GM18526 (cell line): ENCODE data around the gene GADD45A.
A peak's percentile ranks its signal among the peaks of the same experiment; 100 is the strongest.

Experiments used
- POLR2A ChIP-seq: IDR thresholded peaks from 3 replicates; pipeline ENCODE4 v1.6.1; 2011; ENCODE audit not compliant: insufficient read length; ENCODE audit errors: extremely low read depth

GADD45A gene

GRCh38 chr1:67685067-67685557 lies at the start of gene GADD45A:
Gene GADD45A (plus strand): TSS chr1:67685201. CDS start chr1:67685495, 294 bp downstream.
- TF ChIP-seq POLR2A, result peak; percentile 100

- TF ChIP-seq POLR2A, result no peak
Observed at GRCh38 chr1:67636146-67636545, 48.9 kb upstream of the GADD45A start.

DNA sequence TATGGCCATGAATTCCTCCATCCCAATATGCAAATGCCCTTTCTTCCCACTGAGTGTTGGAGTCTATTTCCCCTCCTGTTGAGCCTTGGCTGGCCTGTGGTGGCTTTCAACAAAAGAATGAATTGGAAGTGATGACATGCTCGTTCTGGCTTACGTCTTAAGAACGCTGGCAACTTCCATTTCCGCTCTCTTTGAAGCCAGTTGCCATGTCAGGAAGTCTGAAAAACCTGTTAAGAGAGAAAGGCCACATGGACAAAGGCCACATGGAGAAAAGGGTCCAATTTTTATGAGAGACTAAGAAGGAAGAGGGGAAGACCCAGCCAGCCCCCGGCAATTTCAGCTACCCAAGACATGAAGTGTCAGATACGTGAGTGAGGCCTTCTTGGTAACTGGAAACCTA lies 45.6 kb upstream of the GADD45A start:
- TF ChIP-seq POLR2A, result no peak

GRCh38 chr1:67642629-67643028 lies 42.4 kb upstream of the GADD45A start:
- no peak for TF ChIP-seq POLR2A

GRCh38 chr1:67644566-67644965 lies 40.4 kb upstream of the GADD45A start:
- no peak for TF ChIP-seq POLR2A

GRCh38 chr1:67645495-67646144 lies 39.4 kb upstream of the GADD45A start:
- no peak for TF ChIP-seq POLR2A

GRCh38 chr1:67646145-67647035 lies 38.6 kb upstream of the GADD45A start:
- TF ChIP-seq POLR2A, result no peak

DNA sequence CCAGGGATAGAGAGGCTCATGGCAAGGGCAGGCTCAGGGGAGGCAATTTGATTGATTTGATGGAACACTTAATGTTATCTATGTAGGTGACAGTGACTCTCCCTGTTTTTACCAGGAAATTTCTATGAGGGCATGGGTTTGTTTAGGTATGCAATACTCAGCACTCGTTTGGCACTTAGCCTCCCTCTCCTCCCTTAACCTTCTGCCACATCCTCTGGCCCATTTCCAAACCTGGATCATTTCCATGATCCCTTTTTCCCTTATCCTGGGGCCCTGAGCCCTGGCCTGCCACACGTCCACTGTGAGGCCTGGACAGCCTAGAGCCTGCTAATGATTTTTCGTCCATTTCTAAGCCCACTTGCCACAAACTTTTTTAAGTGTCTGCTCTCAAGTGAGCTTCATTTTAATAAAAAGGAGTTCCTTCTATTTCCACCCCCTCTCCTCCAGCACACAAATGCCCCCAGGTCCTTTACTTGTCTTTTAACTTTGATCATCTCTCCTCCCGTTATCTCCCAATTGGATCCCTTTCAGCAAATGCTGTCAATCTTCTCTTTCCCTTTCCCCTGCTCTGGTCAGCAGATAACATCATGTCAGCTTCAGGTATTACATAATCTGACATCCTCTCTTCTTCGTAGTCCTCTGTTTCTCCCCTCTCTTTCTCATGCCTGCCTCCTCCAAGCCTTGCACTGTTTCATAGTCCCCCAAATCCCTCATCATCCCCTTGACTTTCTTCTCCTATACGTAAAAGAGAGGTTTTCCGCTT lies 37.8 kb upstream of the GADD45A start:
- TF ChIP-seq POLR2A, result no peak

DNA sequence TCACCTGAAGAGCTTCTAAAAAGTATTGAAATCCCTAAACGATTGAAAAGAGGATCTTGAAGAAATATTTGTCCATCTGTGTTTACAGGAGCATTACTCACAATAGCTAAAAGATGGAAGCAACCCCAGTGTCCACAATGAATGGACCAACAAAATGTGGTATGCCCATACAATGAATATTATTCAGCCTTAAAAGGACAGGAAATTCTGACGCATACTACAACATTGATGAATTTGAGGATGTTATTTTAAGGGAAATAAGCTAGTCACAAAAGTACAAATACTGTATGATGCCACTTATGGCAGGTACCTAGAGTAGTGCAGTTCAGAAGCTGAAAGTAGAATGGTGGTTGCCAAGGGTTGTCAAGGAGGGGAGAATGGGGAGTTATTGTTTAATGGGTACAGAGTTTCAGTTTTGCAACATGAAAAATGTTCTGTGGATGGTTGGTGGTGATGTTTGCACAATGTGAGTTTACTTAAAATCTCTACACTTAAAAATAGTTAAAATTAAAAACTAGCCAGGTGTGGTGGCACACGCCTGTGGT lies 37.1 kb upstream of the GADD45A start:
- no peak for TF ChIP-seq POLR2A

DNA sequence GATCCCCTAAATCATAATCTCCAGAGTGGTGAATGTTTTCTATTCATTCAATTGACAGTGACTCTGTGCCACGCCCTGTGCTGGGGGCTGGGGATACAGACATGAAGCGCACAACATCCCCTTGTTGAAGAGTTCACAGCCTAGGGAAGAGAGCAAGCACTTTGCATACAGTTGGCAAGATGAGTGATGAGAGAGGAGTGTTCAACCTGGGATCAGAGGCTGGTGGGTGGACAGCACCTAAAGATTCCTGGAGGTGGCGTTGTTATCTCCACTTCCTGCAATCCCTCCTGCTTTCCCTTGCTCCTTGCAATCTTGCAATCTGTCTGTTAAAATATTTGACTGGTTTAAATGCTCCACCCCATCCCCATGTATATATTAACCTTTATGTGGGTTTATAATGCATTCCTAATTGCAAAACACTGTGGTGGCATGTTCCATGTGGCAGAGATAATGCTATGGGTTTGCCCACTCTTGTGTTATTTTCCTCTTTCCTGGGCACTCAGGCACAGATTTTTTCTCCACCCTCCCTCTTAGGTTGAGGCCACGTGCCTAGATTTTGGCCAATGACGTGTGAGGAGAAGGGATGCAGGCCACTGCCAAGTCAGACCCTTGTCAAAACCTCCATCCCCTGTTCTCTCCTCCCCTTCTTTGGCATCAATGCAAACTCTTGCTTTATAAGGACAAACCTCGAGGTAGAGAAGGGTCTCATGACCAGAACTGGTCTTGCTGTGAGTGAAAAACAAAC lies 36.2 kb upstream of the GADD45A start:
- TF ChIP-seq POLR2A, result no peak

DNA sequence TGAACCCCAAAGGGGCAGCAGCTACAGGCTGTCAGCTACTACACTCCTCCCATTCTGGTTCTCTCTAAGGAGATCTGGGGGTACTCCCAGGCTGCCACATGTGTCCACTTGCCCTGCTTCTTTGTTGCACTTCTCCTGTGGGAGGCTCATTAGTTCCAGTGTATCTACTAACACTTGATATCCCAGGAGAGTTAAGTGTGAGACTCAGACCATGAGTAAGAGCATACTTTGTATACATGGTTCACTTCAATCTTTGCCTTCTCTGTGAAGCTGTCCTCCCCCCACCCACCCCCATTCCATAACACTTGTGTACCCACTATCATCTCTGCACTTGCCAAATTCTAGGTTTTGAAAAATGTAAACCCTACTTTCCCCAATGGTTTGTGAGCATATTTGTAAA lies 34.9 kb upstream of the GADD45A start:
- TF ChIP-seq POLR2A, result no peak

DNA sequence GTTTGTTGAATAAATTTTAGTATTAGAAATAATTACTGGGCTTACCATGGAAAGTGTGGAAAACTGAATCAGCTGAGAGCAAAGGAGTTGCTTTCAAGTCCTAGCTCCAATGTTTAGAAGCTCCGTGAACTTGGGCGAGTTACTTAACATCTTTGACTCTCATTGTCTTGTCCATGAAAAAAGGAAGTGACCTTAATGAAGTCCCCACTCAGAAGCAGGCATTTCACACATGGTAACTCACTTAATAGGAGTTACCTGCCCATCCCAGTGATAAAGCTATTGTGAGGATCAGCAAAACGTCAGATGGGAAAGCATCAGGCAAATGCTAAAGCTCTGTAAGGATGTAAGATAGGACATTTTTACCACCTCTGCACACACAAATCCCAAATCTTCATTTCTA lies 34.0 kb upstream of the GADD45A start:
- TF ChIP-seq POLR2A, result no peak

DNA sequence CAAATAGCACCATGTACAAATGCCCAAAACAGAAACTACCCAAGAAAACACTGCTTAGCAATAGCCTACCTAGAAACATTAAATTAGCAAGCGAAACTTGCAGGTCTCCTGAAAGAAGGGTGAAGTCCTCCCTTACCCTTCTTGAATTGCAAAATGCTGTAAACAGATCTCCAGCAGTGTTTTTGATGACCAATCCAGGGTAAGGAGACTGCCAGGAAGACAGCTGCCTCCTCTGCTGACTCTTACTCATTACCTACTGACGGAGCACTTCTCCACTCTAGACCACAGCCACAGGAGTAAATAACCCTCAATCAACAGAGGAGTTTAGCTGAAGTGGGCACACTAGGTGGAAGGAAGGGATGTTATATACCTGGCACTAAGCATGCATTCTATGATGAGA lies 32.2 kb upstream of the GADD45A start:
- TF ChIP-seq POLR2A, result no peak

DNA sequence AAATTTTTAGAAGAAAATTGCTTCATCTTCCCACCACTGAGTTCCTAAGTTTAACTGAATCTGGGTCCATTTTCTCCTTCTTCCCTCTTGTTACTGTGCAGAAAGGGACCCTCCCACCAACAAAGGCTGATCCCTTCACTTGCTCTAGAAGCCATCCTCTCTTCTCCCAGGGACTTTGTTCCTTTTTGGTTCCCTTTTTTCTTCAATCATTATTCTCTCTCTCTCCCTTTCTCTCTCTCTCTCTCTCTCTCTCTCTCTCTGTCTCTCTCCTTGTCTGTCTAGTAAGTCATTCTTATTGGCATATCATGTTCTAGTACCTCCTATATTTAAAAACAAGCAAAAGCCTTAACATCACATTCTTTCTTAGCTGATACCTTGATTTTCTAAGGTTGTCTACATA lies 31.7 kb upstream of the GADD45A start:
- no peak for TF ChIP-seq POLR2A

GRCh38 chr1:67655581-67655980 lies 29.4 kb upstream of the GADD45A start:
- TF ChIP-seq POLR2A, result no peak
